Stomach (tissue), 4 donors: ENCODE results near the gene WNT6.

Experiments used
- POLR2A ChIP-seq, 4 donors: fragments of 450-650 bp; IDR thresholded peaks; one replicate each; pipeline ENCODE4 v1.6.1; 2016; ENCODE audit warnings: antibody characterized with exemption in 4 of 4, control low read depth in 2 of 4, mild to moderate bottlenecking in 1 of 4, moderate library complexity in 1 of 4
- POLR2AphosphoS5 ChIP-seq, 3 donors: sonication (generic); formaldehyde crosslinking; IDR thresholded peaks; one replicate each; pipeline ENCODE4 v1.6.1; 2016; ENCODE audit warnings: antibody characterized with exemption in 3 of 3
- TF ChIP-seq, protein P1 (sequence below), 7 experiments: fragments of 450-650 bp in 4 of 7; fragments of 200-600 bp in 3 of 7; sonication (generic) in 3 of 7; IDR thresholded peaks; one replicate each; pipeline ENCODE4 v1.5.1; 2016 to 2019; ENCODE audit warnings: antibody characterized with exemption in 7 of 7, control low read depth in 2 of 7, mild to moderate bottlenecking in 1 of 7

DNA sequence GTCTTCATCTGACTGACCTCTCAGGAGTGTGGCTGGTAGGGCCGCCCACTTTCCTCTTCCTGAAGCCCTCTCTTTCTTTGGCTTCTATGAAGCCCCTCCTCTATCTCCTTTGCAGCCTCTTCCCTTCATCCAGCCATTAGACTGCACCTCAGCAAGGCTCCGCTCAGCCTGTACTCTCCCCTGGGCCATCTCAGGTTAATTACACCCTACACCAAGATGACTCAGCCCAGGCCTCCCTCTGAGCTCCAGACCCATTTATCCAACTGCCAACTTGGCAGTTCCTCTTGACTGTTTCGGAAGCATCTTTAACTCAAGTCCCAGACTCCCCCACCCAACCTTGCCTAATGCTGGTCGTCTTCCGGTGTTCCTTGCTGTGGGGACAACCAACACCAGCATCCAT, 5.8 kb upstream of the WNT6 start:
- TF ChIP-seq, protein P1, sequence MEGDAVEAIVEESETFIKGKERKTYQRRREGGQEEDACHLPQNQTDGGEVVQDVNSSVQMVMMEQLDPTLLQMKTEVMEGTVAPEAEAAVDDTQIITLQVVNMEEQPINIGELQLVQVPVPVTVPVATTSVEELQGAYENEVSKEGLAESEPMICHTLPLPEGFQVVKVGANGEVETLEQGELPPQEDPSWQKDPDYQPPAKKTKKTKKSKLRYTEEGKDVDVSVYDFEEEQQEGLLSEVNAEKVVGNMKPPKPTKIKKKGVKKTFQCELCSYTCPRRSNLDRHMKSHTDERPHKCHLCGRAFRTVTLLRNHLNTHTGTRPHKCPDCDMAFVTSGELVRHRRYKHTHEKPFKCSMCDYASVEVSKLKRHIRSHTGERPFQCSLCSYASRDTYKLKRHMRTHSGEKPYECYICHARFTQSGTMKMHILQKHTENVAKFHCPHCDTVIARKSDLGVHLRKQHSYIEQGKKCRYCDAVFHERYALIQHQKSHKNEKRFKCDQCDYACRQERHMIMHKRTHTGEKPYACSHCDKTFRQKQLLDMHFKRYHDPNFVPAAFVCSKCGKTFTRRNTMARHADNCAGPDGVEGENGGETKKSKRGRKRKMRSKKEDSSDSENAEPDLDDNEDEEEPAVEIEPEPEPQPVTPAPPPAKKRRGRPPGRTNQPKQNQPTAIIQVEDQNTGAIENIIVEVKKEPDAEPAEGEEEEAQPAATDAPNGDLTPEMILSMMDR (IDR thresholded peaks at IDR 0.05): no peak
- TF ChIP-seq POLR2A (IDR thresholded peaks at IDR 0.05) (no peak), POLR2AphosphoS5 (IDR thresholded peaks at IDR 0.05) (no peak)
